HUDEP-2 (cell line): ENCODE measurements around the gene HDAC1.
"Not testable (repeated sequence)": the region's sequence is repeated elsewhere in the genome, so short reads cannot be mapped to it uniquely, and the experiment has no call there.

Experiments used
- DNase-seq, 76 experiments: peaks; one replicate each; lab custom pipeline; 2025; ENCODE audit not compliant: unreplicated experiment in 76 of 76; lab: John Stamatoyannopoulos, UW

Gene HDAC1

GRCh38 chr1:32291708-32292538, at the start of gene HDAC1:
TSS of gene HDAC1 (plus strand) at chr1:32292083. CDS start at chr1:32292170, 87 bp downstream.
- peak; percentile 80 to 99 (median 97) for DNase-seq

- DNase-seq, result peak in 2 of 76 experiments; percentile 6 to 8
Measured at GRCh38 chr1:32242341-32242851, 49.5 kb upstream of the HDAC1 start.

GRCh38 chr1:32246888-32247273, 45.0 kb upstream of the HDAC1 start, which contains the start of gene FAM167B:
TSS of gene FAM167B (plus strand) at chr1:32247222. CDS start at chr1:32247422, 200 bp downstream.
- DNase-seq, result no peak

- no peak for DNase-seq
Measured at GRCh38 chr1:32247452-32247851, 44.4 kb upstream of the HDAC1 start.

GRCh38 chr1:32247983-32248889, 43.6 kb upstream of the HDAC1 start:
- DNase-seq, result peak in 67 of 76 experiments; percentile 13 to 81 (median 57)

- DNase-seq, result no peak
Measured at GRCh38 chr1:32249831-32250525, 41.9 kb upstream of the HDAC1 start.

- DNase-seq, result no peak
Measured at GRCh38 chr1:32250893-32251716, 40.8 kb upstream of the HDAC1 start, which contains the start of gene LCK. TSS of gene LCK (plus strand) at chr1:32251265. CDS start at chr1:32274330, 23,065 bp downstream.

GRCh38 chr1:32255072-32256071, 36.5 kb upstream of the HDAC1 start:
- DNase-seq, result no peak

GRCh38 chr1:32256473-32257226, 35.2 kb upstream of the HDAC1 start:
- DNase-seq, result no peak

- no peak for DNase-seq
Measured at GRCh38 chr1:32257227-32257508, 34.7 kb upstream of the HDAC1 start.

GRCh38 chr1:32263236-32263593, 28.7 kb upstream of the HDAC1 start:
- not testable (repeated sequence) for DNase-seq

- no peak for DNase-seq
Measured at GRCh38 chr1:32263744-32264143, 28.1 kb upstream of the HDAC1 start.

- DNase-seq, result no peak
Measured at GRCh38 chr1:32265846-32266245, 26.0 kb upstream of the HDAC1 start.

GRCh38 chr1:32266921-32267591, 24.8 kb upstream of the HDAC1 start:
- DNase-seq, result no peak

- DNase-seq, result no peak
Measured at GRCh38 chr1:32269744-32270143, 22.1 kb upstream of the HDAC1 start.

- no peak for DNase-seq
Measured at GRCh38 chr1:32272557-32273390, 19.1 kb upstream of the HDAC1 start.
